T follicular helper cell (primary cell): ENCODE measurements around the gene ABI3BP.

ENCODE experiments used
- DNase-seq: peaks from one replicate; pipeline ENCODE4 v3.0.0-alpha.2; 2020; ENCODE audit warnings: low read depth

ABI3BP gene

GRCh38 chr3:100730524-100730923 lies 262.7 kb downstream of the ABI3BP start:
- DNase-seq: no peak

- no peak for DNase-seq
Observed at GRCh38 chr3:100726706-100727105, 266.5 kb downstream of the ABI3BP start.

GRCh38 chr3:100725935-100726513 lies 267.2 kb downstream of the ABI3BP start:
- no peak for DNase-seq

GRCh38 chr3:100720426-100720825 lies 272.8 kb downstream of the ABI3BP start:
- no peak for DNase-seq

- DNase-seq: no peak
Observed at GRCh38 chr3:100719136-100719535, 274.1 kb downstream of the ABI3BP start.

- no peak for DNase-seq
Observed at GRCh38 chr3:100717637-100718487, 275.4 kb downstream of the ABI3BP start.

GRCh38 chr3:100717063-100717462 lies 276.2 kb downstream of the ABI3BP start:
- DNase-seq: no peak

GRCh38 chr3:100715176-100715575 lies 278.0 kb downstream of the ABI3BP start:
- DNase-seq: no peak

- peak; percentile 33 for DNase-seq
Observed at GRCh38 chr3:100710261-100710968, 282.8 kb downstream of the ABI3BP start.

- DNase-seq: peak; percentile 4
Observed at GRCh38 chr3:100709842-100710260, 283.4 kb downstream of the ABI3BP start.

GRCh38 chr3:100708989-100709841 lies 284.0 kb downstream of the ABI3BP start, which contains the start of gene TFG:
TSS of gene TFG (plus strand) at chr3:100709494. CDS start at chr3:100713686, 4,192 bp downstream.
- peak; percentile 95 for DNase-seq

- no peak for DNase-seq
Observed at GRCh38 chr3:100708644-100708988, 284.6 kb downstream of the ABI3BP start.

GRCh38 chr3:100706365-100706764 lies 286.9 kb downstream of the ABI3BP start:
- DNase-seq: no peak

GRCh38 chr3:100703865-100704264 lies 289.4 kb downstream of the ABI3BP start:
- no peak for DNase-seq

GRCh38 chr3:100702980-100703345 lies 290.3 kb downstream of the ABI3BP start:
- no peak for DNase-seq

GRCh38 chr3:100702082-100702979 lies 290.9 kb downstream of the ABI3BP start:
- no peak for DNase-seq

- no peak for DNase-seq
Observed at GRCh38 chr3:100700708-100701107, 292.5 kb downstream of the ABI3BP start.
